Measurements from ENCODE around the gene PCDH17.

PCDH17 gene

GRCh38 chr13:57725480-57725879, 93.9 kb downstream of the PCDH17 start:
- no peak overlapping the region for H3K4me3 ChIP-seq (ENCODE audit: low read depth, low read length)
- no peak for DNase-seq (ENCODE audit: low read depth)
- no peak for TF ChIP-seq CTCF (IDR thresholded peaks at IDR 0.05; ENCODE audit: low read depth, low read length, missing control alignments)

- H3K4me3 ChIP-seq (ENCODE audit: low read depth, low read length) = no peak overlapping the region
- TF ChIP-seq CTCF (IDR thresholded peaks at IDR 0.05; ENCODE audit: low read depth, low read length, missing control alignments) = no peak
- DNase-seq (ENCODE audit: low read depth) = no peak
These were observed 95.4 kb downstream of the PCDH17 start for GRCh38 chr13:57726981-57727380.

- DNase-seq (ENCODE audit: low read depth) = no peak
- no peak overlapping the region for H3K4me3 ChIP-seq (ENCODE audit: low read depth, low read length)
- no peak for TF ChIP-seq CTCF (IDR thresholded peaks at IDR 0.05; ENCODE audit: low read depth, low read length, missing control alignments)
These were observed 102.8 kb downstream of the PCDH17 start for GRCh38 chr13:57734306-57734705.

GRCh38 chr13:57739089-57739488, 107.5 kb downstream of the PCDH17 start:
- DNase-seq (ENCODE audit: low read depth) = no peak
- no peak overlapping the region for H3K4me3 ChIP-seq (ENCODE audit: low read depth, low read length)
- TF ChIP-seq CTCF (IDR thresholded peaks at IDR 0.05; ENCODE audit: low read depth, low read length, missing control alignments) = no peak

DNA sequence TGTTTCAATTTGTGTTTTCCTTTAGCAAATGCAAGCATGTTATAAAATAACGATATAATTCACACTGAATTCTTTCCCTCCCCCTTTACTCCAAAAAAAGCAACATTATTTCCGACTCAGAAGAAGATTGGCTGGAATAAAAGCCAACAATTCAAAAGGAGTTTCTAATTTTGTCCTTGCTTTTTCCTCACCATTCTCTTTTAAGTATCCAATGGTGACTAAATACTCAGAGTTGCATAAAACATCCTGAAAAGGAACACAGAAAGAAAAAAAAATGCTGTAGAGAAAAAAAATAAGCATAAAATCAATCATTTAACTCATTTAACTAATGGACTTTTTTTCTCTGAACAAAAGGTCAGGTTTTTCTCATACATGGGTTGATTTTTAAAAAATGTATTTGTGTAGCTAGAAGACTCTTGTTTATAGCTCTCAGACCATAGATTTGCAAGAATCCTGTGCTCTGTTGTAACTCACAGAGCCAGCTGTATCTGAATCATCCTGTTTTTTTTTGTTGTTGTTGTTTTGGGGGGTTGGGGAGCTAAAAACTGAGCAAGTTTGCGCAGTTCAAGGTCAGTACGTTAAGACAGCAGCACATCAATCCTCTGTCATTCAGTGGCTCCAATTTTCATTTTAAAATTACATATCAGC, 108.1 kb downstream of the PCDH17 start:
- H3K4me3 ChIP-seq (ENCODE audit: low read depth, low read length) = no peak overlapping the region
- no peak for DNase-seq (ENCODE audit: low read depth)
- no peak for TF ChIP-seq CTCF (IDR thresholded peaks at IDR 0.05; ENCODE audit: low read depth, low read length, missing control alignments)

- H3K4me3 ChIP-seq (ENCODE audit: low read depth, low read length) = no peak overlapping the region
- no peak for DNase-seq (ENCODE audit: low read depth)
- TF ChIP-seq CTCF (IDR thresholded peaks at IDR 0.05; ENCODE audit: low read depth, low read length, missing control alignments) = no peak
These were observed 109.2 kb downstream of the PCDH17 start for GRCh38 chr13:57740719-57741118.

DNA sequence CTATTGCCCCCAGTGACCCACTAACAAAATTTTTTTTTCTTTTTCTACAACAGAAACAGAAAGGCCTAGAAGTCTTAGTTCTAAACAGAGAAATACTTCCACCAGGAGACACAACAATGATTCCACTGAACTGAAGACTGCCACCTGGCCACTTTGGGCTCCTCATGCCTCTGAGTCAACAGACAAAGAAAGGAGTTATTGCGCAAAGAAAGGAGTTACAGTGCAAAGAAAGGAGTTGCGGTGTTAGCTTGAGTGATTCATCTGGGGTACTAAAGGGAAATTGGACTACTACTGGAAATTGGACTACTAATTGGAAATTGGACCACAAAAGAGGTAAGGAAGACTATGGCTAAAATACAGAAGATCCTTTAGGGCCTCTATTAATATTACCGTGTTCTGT, 116.6 kb downstream of the PCDH17 start:
- TF ChIP-seq CTCF (IDR thresholded peaks at IDR 0.05; ENCODE audit: low read depth, low read length, missing control alignments) = no peak

More for the DNA sequence above, 116.6 kb downstream of the PCDH17 start:
- no peak overlapping the region for H3K4me3 ChIP-seq (ENCODE audit: low read depth, low read length)
- no peak for DNase-seq (ENCODE audit: low read depth)
